GM21423 (cell line): ENCODE results near the gene LSAMP.
"Not testable (repeated sequence)": the region's sequence is repeated elsewhere in the genome, so short reads cannot be mapped to it uniquely, and the experiment has no call there.

Experiments
- ATAC-seq: cut with Tn5 transposase; IDR thresholded peaks from one replicate; pipeline ENCODE4 v1.9.1; 2021; ENCODE audit warnings: mild to moderate bottlenecking, moderate library complexity; ENCODE audit not compliant: unreplicated experiment

The LSAMP gene

GRCh38 chr3:116124166-116124565, 321.1 kb downstream of the LSAMP start:
- no peak for ATAC-seq

GRCh38 chr3:116118475-116119169, 326.7 kb downstream of the LSAMP start:
- no peak for ATAC-seq

- ATAC-seq = no peak
Measured at GRCh38 chr3:116114586-116114985, 330.7 kb downstream of the LSAMP start.

GRCh38 chr3:116112696-116113095, 332.6 kb downstream of the LSAMP start:
- no peak for ATAC-seq

- ATAC-seq = no peak
Measured at GRCh38 chr3:116111765-116112164, 333.5 kb downstream of the LSAMP start.

GRCh38 chr3:116103868-116104530, 341.3 kb downstream of the LSAMP start:
- ATAC-seq = no peak

GRCh38 chr3:116102037-116102436, 343.2 kb downstream of the LSAMP start:
- no peak for ATAC-seq

- no peak for ATAC-seq
Measured at GRCh38 chr3:116097226-116097625, 348.1 kb downstream of the LSAMP start.

GRCh38 chr3:116096631-116097030, 348.7 kb downstream of the LSAMP start:
- no peak for ATAC-seq

- ATAC-seq = no peak
Measured at GRCh38 chr3:116093374-116093773, 351.9 kb downstream of the LSAMP start.

GRCh38 chr3:116087426-116087825, 357.9 kb downstream of the LSAMP start:
- ATAC-seq = no peak

GRCh38 chr3:116084999-116085791, 360.1 kb downstream of the LSAMP start:
- ATAC-seq = no peak

GRCh38 chr3:116083683-116084082, 361.6 kb downstream of the LSAMP start:
- ATAC-seq = no peak

GRCh38 chr3:116078561-116078960, 366.7 kb downstream of the LSAMP start:
- no peak for ATAC-seq

- no peak for ATAC-seq
Measured at GRCh38 chr3:116077557-116077956, 367.7 kb downstream of the LSAMP start.

GRCh38 chr3:116077059-116077458, 368.2 kb downstream of the LSAMP start:
- ATAC-seq = no peak

GRCh38 chr3:116070516-116071278, 374.6 kb downstream of the LSAMP start:
- ATAC-seq = not testable (repeated sequence)

- no peak for ATAC-seq
Measured at GRCh38 chr3:116070061-116070460, 375.2 kb downstream of the LSAMP start.

GRCh38 chr3:116069024-116069423, 376.3 kb downstream of the LSAMP start:
- ATAC-seq = no peak

- ATAC-seq = no peak
Measured at GRCh38 chr3:116067326-116067725, 378.0 kb downstream of the LSAMP start.

GRCh38 chr3:116065501-116065900, 379.8 kb downstream of the LSAMP start:
- ATAC-seq = no peak
